ENCODE measurements around the gene TMEM209.
"Not testable (repeated sequence)": the region's sequence is repeated elsewhere in the genome, so short reads cannot be mapped to it uniquely, and the experiment has no call there.

The TMEM209 gene

GRCh38 chr7:130205084-130205947, at the start of gene TMEM209:
Gene TMEM209 (minus strand): TSS chr7:130205406. CDS start chr7:130205375, 31 bp downstream.
- DNase-seq, result peak; percentile 95 to 96

- DNase-seq, result no peak
Measured at GRCh38 chr7:130254555-130254954, 49.3 kb upstream of the TMEM209 start.

- DNase-seq, result not testable (repeated sequence)
Measured at GRCh38 chr7:130249626-130250025, 44.4 kb upstream of the TMEM209 start.

GRCh38 chr7:130248842-130249241, 43.6 kb upstream of the TMEM209 start:
- DNase-seq, result not testable (repeated sequence)

GRCh38 chr7:130246491-130246890, 41.3 kb upstream of the TMEM209 start:
- not testable (repeated sequence) for DNase-seq

GRCh38 chr7:130243486-130243885, 38.3 kb upstream of the TMEM209 start:
- not testable (repeated sequence) for DNase-seq

GRCh38 chr7:130242198-130243014, 37.2 kb upstream of the TMEM209 start:
- peak; percentile 34 to 35 for DNase-seq

- no peak for DNase-seq
Measured at GRCh38 chr7:130240240-130240639, 35.0 kb upstream of the TMEM209 start.

- DNase-seq, result not testable (repeated sequence)
Measured at GRCh38 chr7:130236361-130236760, 31.2 kb upstream of the TMEM209 start.

- DNase-seq, result no peak
Measured at GRCh38 chr7:130234078-130234477, 28.9 kb upstream of the TMEM209 start.

- DNase-seq, result no peak
Measured at GRCh38 chr7:130232209-130232608, 27.0 kb upstream of the TMEM209 start.

GRCh38 chr7:130231792-130232191, 26.6 kb upstream of the TMEM209 start:
- DNase-seq, result no peak

GRCh38 chr7:130229981-130230380, 24.8 kb upstream of the TMEM209 start:
- DNase-seq, result not testable (repeated sequence)

GRCh38 chr7:130228840-130229502, 23.8 kb upstream of the TMEM209 start:
- DNase-seq, result no peak

- DNase-seq, result no peak
Measured at GRCh38 chr7:130227883-130228575, 22.8 kb upstream of the TMEM209 start.

- DNase-seq, result no peak
Measured at GRCh38 chr7:130226333-130226732, 21.1 kb upstream of the TMEM209 start.

- DNase-seq, result not testable (repeated sequence)
Measured at GRCh38 chr7:130224923-130225322, 19.7 kb upstream of the TMEM209 start.

- no peak for DNase-seq
Measured at GRCh38 chr7:130224210-130224609, 19.0 kb upstream of the TMEM209 start.

GRCh38 chr7:130223646-130224045, 18.4 kb upstream of the TMEM209 start:
- DNase-seq, result no peak

GRCh38 chr7:130221746-130222145, 16.5 kb upstream of the TMEM209 start:
- no peak for DNase-seq

GRCh38 chr7:130219871-130220270, 14.7 kb upstream of the TMEM209 start:
- no peak for DNase-seq

GRCh38 chr7:130218806-130219620, 13.8 kb upstream of the TMEM209 start:
- no peak for DNase-seq

Measured in CD4-positive, alpha-beta T cell treated with Interleukin-1 beta for 1 hour (primary cell).